Measurements from ENCODE around the gene DERA.

- TF ChIP-seq POLR2A (IDR thresholded peaks at IDR 0.05) (no peak), CTCF (IDR thresholded peaks at IDR 0.05 in 8 of 11, conservative IDR thresholded peaks at IDR 0.05 in 3 of 11) (no peak)
Measured at GRCh38 chr12:15937902-15938301, 26.8 kb downstream of the DERA start.
